ENCODE measurements around the gene PPIG. TPM values are rescaled to one million over a fixed set of nuclear protein-coding genes. Genes with fewer than 3 reads are reported as not detected.

The PPIG gene
- total RNA-seq, 1 donor from 2014 or later, result 48.1 TPM

GRCh38 chr2:169620509-169620908, 36.4 kb downstream of the PPIG start:
- intact Hi-C loops (cut with DNase I), result no loop called here
- Histone ChIP-seq H3K4me1 (no peaks in the 10 kb centered on the region), H3K27me3 (no peaks in the 10 kb centered on the region), H3K36me3 (peaks cover 0 to 32% of the 10 kb centered on the region in 2 donors), H3K9me3 (no peaks in the 10 kb centered on the region), H3K4me3 (no peak overlapping the region), H3K27ac (no peak overlapping the region)
- DNase-seq (ENCODE audit: extremely low spot score in 2 of 2), result no peak
- TF ChIP-seq CTCF (IDR thresholded peaks at IDR 0.05), result no peak

- Histone ChIP-seq H3K27me3 (no peaks in the 10 kb centered on the region), H3K27ac (no peak overlapping the region), H3K9me3 (no peaks in the 10 kb centered on the region), H3K4me1 (no peaks in the 10 kb centered on the region), H3K36me3 (peaks cover 0 to 14% of the 10 kb centered on the region in 2 donors), H3K4me3 (no peak overlapping the region)
- TF ChIP-seq POLR2A (IDR thresholded peaks at IDR 0.05) (no peak), POLR2AphosphoS5 (IDR thresholded peaks at IDR 0.05; ENCODE audit: insufficient read depth in 1 of 2, low read depth in 1 of 2) (no peak), CTCF (IDR thresholded peaks at IDR 0.05) (no peak)
- no peak for DNase-seq (ENCODE audit: extremely low spot score in 2 of 2)
- intact Hi-C loops (cut with DNase I), result no loop called here
Observed at GRCh38 chr2:169623235-169623634, 39.1 kb downstream of the PPIG start.

GRCh38 chr2:169625781-169626180, 41.6 kb downstream of the PPIG start:
- Histone ChIP-seq H3K4me3 (no peak overlapping the region), H3K27ac (no peak overlapping the region), H3K27me3 (no peaks in the 10 kb centered on the region), H3K4me1 (no peaks in the 10 kb centered on the region), H3K9me3 (no peaks in the 10 kb centered on the region), H3K36me3 (peaks cover 0 to 6% of the 10 kb centered on the region in 2 donors)
- DNase-seq (ENCODE audit: extremely low spot score in 2 of 2), result no peak
- TF ChIP-seq POLR2A (IDR thresholded peaks at IDR 0.05) (no peak), POLR2AphosphoS5 (IDR thresholded peaks at IDR 0.05; ENCODE audit: insufficient read depth in 1 of 2, low read depth in 1 of 2) (no peak), CTCF (IDR thresholded peaks at IDR 0.05) (no peak)
- intact Hi-C loops (cut with DNase I), result loop anchor here (2.0 kb wide), 1 partner anchor 53 kb away; the partner anchor contains the start of gene FASTKD1

- no peaks in the 10 kb centered on the region for H3K9me3 ChIP-seq
- H3K4me1 ChIP-seq, result no peaks in the 10 kb centered on the region
- TF ChIP-seq CTCF (IDR thresholded peaks at IDR 0.05) (no peak), POLR2AphosphoS5 (IDR thresholded peaks at IDR 0.05; ENCODE audit: insufficient read depth in 1 of 2, low read depth in 1 of 2) (no peak), POLR2A (IDR thresholded peaks at IDR 0.05) (no peak)
- peaks cover 0 to 61% of the 10 kb centered on the region in 2 donors for H3K36me3 ChIP-seq
- no peak overlapping the region for H3K4me3 ChIP-seq
- no peak for DNase-seq (ENCODE audit: extremely low spot score in 2 of 2)
- intact Hi-C loops (cut with DNase I), result no loop called here
- H3K27me3 ChIP-seq, result no peaks in the 10 kb centered on the region
- H3K27ac ChIP-seq, result no peak overlapping the region
Observed at GRCh38 chr2:169636440-169637097, 52.4 kb downstream of the PPIG start.

GRCh38 chr2:169637620-169638019, 53.5 kb downstream of the PPIG start:
- Histone ChIP-seq H3K27ac (no peak overlapping the region), H3K36me3 (peaks cover 0 to 51% of the 10 kb centered on the region in 2 donors), H3K9me3 (no peaks in the 10 kb centered on the region), H3K4me3 (no peak overlapping the region), H3K27me3 (no peaks in the 10 kb centered on the region), H3K4me1 (no peaks in the 10 kb centered on the region)
- no peak for TF ChIP-seq CTCF (IDR thresholded peaks at IDR 0.05)
- TF ChIP-seq POLR2AphosphoS5 (IDR thresholded peaks at IDR 0.05; ENCODE audit: insufficient read depth in 1 of 2, low read depth in 1 of 2), result no peak
- no peak for TF ChIP-seq POLR2A (IDR thresholded peaks at IDR 0.05)
- intact Hi-C loops (cut with DNase I), result no loop called here
- DNase-seq (ENCODE audit: extremely low spot score in 2 of 2), result no peak
